HepG2 (cell line): ENCODE results near the gene APPBP2. TPM values are rescaled to one million over a fixed set of nuclear protein-coding genes. Genes with fewer than 3 reads are reported as not detected.

ENCODE experiments used
- ATAC-seq: fragments of 200-7000 bp; cut with Tn5 transposase; 3 replicates; pipeline ENCODE4 v1.9.1; 2020; ENCODE audit warnings: mild to moderate bottlenecking, moderate library complexity
- BruUV-seq: library from RNA; stranded (reverse); fragments of 400-500 nt; replicated peaks from 2 replicates; lab custom pipeline; 2021; lab: Mats Ljungman, UMichigan
- CTCF ChIA-PET: fragments of 300-600 bp; formaldehyde crosslinking; extraction: SDS; loops from one replicate; lab custom pipeline; 2021; ENCODE audit warnings: low total read pairs, inconsistent platforms, low intra/inter-chr PET ratio; lab: Yijun Ruan, JAX
- POLR2A ChIA-PET: fragments of 350-600 bp; sonication (Branson Sonifier 250); formaldehyde crosslinking; loops from one replicate; lab custom pipeline; 2020; ENCODE audit warnings: antibody characterized with exemption, inconsistent platforms; lab: Yijun Ruan, JAX
- DNase-seq: peaks from one replicate; pipeline ENCODE4 v3.0.0-alpha.2; 2015; ENCODE audit warnings: low spot score
- FAIRE-seq: peaks from 3 replicates; lab custom pipeline; 2011; peaks lifted over from hg19 to GRCh38; lab: Jason Lieb, UNC
- H2AFZ ChIP-seq: one replicate; pipeline ENCODE4 v1.6.1; 2011; ENCODE audit warnings: low read length, inconsistent platforms
- H3K27ac ChIP-seq: fragments of 300-600 bp; 3 replicates; pipeline ENCODE4 v1.8.0; 2011; ENCODE audit warnings: mixed run types, mild to moderate bottlenecking, mixed read lengths, low read length, inconsistent platforms; ENCODE audit not compliant: insufficient read depth; ENCODE audit errors: extremely low read length
- H3K27me3 ChIP-seq, 2 experiments: fragments of 200-600 bp in 1 of 2; 2 replicates in 1 of 2; 3 replicates in 1 of 2; pipeline versions ENCODE4 v1.6.0 to v1.8.0; 2011; ENCODE audit warnings: low read length in 2 of 2, mild to moderate bottlenecking in 2 of 2, moderate library complexity in 2 of 2, inconsistent platforms in 1 of 2; ENCODE audit not compliant: insufficient read depth in 2 of 2, control insufficient read depth in 1 of 2
- H3K36me3 ChIP-seq, 2 experiments: fragments of 200-600 bp in 1 of 2; replicated peaks in 1 of 2; 2 replicates in 1 of 2; 3 replicates in 1 of 2; pipeline versions ENCODE4 v1.5.1 to v1.8.0; 2011; ENCODE audit warnings: low read length in 2 of 2, inconsistent platforms in 1 of 2; ENCODE audit not compliant: insufficient read depth in 2 of 2, control insufficient read depth in 1 of 2
- H3K4me1 ChIP-seq: 2 replicates; pipeline ENCODE4 v1.5.1; 2012; ENCODE audit warnings: low read length, inconsistent platforms; ENCODE audit not compliant: insufficient read depth
- H3K4me2 ChIP-seq: 2 replicates; pipeline ENCODE4 v1.6.0; 2011; ENCODE audit warnings: low read depth, low read length, inconsistent platforms
- H3K4me3 ChIP-seq, 3 experiments: fragments of 200-600 bp in 1 of 3; sonication (generic), shearing (Covaris generic) in 1 of 3; replicated peaks in 1 of 3; 2 replicates each; pipeline ENCODE4 v1.5.1; 2011 to 2016; ENCODE audit warnings: low read length in 3 of 3, inconsistent platforms in 2 of 3, low read depth in 2 of 3, mild to moderate bottlenecking in 2 of 3, control low read depth in 1 of 3, mixed read lengths in 1 of 3; ENCODE audit not compliant: insufficient read depth in 1 of 3
- H3K79me2 ChIP-seq: one replicate; pipeline ENCODE4 v1.6.1; 2011; ENCODE audit warnings: low read length, inconsistent platforms; ENCODE audit not compliant: insufficient read depth
- H3K9ac ChIP-seq: 2 replicates; pipeline ENCODE4 v1.6.0; 2011; ENCODE audit warnings: mild to moderate bottlenecking, low read depth, low read length, inconsistent platforms; ENCODE audit not compliant: insufficient read depth
- H3K9me3 ChIP-seq: 2 replicates; pipeline ENCODE4 v1.5.1; 2012; ENCODE audit warnings: mild to moderate bottlenecking, low read length
- H4K20me1 ChIP-seq: 2 replicates; pipeline ENCODE4 v1.6.0; 2011; ENCODE audit warnings: inconsistent platforms, mild to moderate bottlenecking, low read length, moderate library complexity; ENCODE audit not compliant: insufficient read depth
- E2F1 ChIP-seq: sonication (generic); formaldehyde crosslinking; IDR thresholded peaks from 2 replicates; pipeline ENCODE4 v1.5.0; 2020; ENCODE audit warnings: missing genetic modification reagents
- HNRNPL ChIP-seq: fragments of 200-400 bp; formaldehyde crosslinking; IDR thresholded peaks from 2 replicates; pipeline ENCODE4 v1.6.1; 2017; ENCODE audit warnings: mild to moderate bottlenecking, low read depth, low read length
- PAWR ChIP-seq: sonication (generic); formaldehyde crosslinking; IDR thresholded peaks from 2 replicates; pipeline ENCODE4 v1.4.0; 2020; ENCODE audit warnings: missing genetic modification reagents, mild to moderate bottlenecking, borderline replicate concordance
- ZBTB25 ChIP-seq: IDR thresholded peaks from 2 replicates; pipeline ENCODE4 v1.6.1; 2018; ENCODE audit warnings: missing genetic modification reagents
- ZFP62 ChIP-seq: sonication (generic); formaldehyde crosslinking; IDR thresholded peaks from 2 replicates; pipeline ENCODE4 v1.4.0; 2020; ENCODE audit warnings: missing genetic modification reagents
- ZNF44 ChIP-seq: sonication (generic); formaldehyde crosslinking; IDR thresholded peaks from 2 replicates; pipeline ENCODE4 v1.5.1; 2020; ENCODE audit warnings: mild to moderate bottlenecking, missing genetic modification reagents
- ZNF740 ChIP-seq: sonication (generic); formaldehyde crosslinking; IDR thresholded peaks from 2 replicates; pipeline ENCODE4 v1.4.0; 2020; ENCODE audit warnings: missing genetic modification reagents
- WGBS: methylation state at CpG from one replicate; pipeline ENCODE4 v1.1.6; 2017; ENCODE audit warnings: low lambda C conversion rate; 5-methylcytosine and 5-hydroxymethylcytosine counted together
- in situ Hi-C: cut with HindIII; loops from 2 replicates; pipeline ENCODE4 v1.10.0; 2017; ENCODE audit warnings: low pct_unique_long_range_greater_than_20kb; ENCODE audit not compliant: extremely low pct_ligation_motif_present
- intact Hi-C: fragments of 100-400 bp; cut with micrococcal nuclease; formaldehyde crosslinking; loops from one replicate; pipeline ENCODE4 v1.10.0; 2022; ENCODE audit not compliant: unreplicated experiment
- polyA plus RNA-seq, 8 experiments: library from polyadenylated mRNA; depleted of rRNA in 3 of 8; stranded (reverse) in 7 of 8; unstranded in 1 of 8; fragments of >200 nt; fragmentation: Illumina TruSeq in 4 of 8; extraction: Trizol in 4 of 8; gene quantifications; 2 replicates each; pipeline versions ENCODE4 v1.2.1 to v1.2.3, GENCODE V29; 2011 to 2016; ENCODE audit warnings: low read depth in 4 of 8, missing spikeins in 1 of 8, mixed read lengths in 1 of 8; ENCODE audit not compliant: insufficient read depth in 1 of 8
- total RNA-seq, 5 experiments: library from RNA; depleted of rRNA; stranded (reverse); fragments of >200 nt; fragmentation: Illumina TruSeq; extraction: Trizol; gene quantifications; 2 replicates each; pipeline ENCODE4 v1.2.3, GENCODE V29; 2016; ENCODE audit warnings: low read depth in 1 of 5
- TF ChIP-seq, protein P1 (sequence below): IDR thresholded peaks from 2 replicates; pipeline ENCODE4 v1.6.1; 2012; ENCODE audit warnings: inconsistent platforms

APPBP2 gene
- total and polyA plus RNA-seq, 2 of the 13 experiments (the other 11 are each of a cell fraction or from before 2014, with no cell fraction given), result 17.5 to 45.8 TPM

DNA sequence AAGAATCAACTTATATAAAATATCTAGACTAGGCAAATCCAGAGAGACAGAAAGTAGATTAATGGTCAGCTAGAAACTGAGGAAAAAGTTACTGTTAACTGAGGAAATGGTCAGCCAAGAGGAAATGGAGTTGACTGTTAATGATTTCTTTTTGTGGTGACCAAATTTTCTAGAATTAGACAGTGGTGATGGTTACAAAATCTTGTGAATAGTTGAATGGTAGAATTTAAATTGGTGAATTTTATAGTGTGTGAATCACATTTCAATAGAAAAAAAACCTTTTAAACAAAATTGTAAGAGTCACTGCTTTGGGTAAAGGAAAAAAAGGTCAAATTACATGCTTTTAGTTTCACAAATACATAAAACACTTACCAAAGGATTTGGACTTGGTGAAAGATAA lies 30.0 kb downstream of the APPBP2 start:
- ChIA-PET POLR2A (no interaction called here), CTCF (no interaction called here)
- H3K4me3 ChIP-seq, result no peak overlapping the region
- TF ChIP-seq ZNF44 (CRISPR knock-in tag), result no peak
- TF ChIP-seq ZFP62 (CRISPR knock-in tag), result no peak
- TF ChIP-seq, protein P1, sequence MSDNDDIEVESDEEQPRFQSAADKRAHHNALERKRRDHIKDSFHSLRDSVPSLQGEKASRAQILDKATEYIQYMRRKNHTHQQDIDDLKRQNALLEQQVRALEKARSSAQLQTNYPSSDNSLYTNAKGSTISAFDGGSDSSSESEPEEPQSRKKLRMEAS, result no peak
- no peak for TF ChIP-seq PAWR (CRISPR knock-in tag)
- intact Hi-C loops, result no loop called here
- no peak overlapping the region for H3K9ac ChIP-seq
- ATAC-seq (no peak), FAIRE-seq (peak; percentile 44), DNase-seq (no peak)
- no peak overlapping the region for H3K27ac ChIP-seq
- H3K4me2 ChIP-seq, result no peak overlapping the region
- in situ Hi-C loops, result no loop called here
- no peaks in the 10 kb centered on the region for H3K27me3 ChIP-seq
- no peak overlapping the region for H2AFZ ChIP-seq
- peaks cover 18% of the 10 kb centered on the region for H3K9me3 ChIP-seq
- no peaks in the 10 kb centered on the region; the same call in none of the 2 replicates for H4K20me1 ChIP-seq
- BruUV-seq, result no TSS peak
- peaks cover 8% of the 10 kb centered on the region for H3K79me2 ChIP-seq
- H3K4me1 ChIP-seq, result no peaks in the 10 kb centered on the region
- peaks cover 23 to 73% of the 10 kb centered on the region in 2 experiments for H3K36me3 ChIP-seq

- Histone ChIP-seq H3K79me2 (no peaks in the 10 kb centered on the region), H3K9me3 (peaks cover 18% of the 10 kb centered on the region), H3K36me3 (peaks cover 23 to 74% of the 10 kb centered on the region in 2 experiments), H3K27ac (no peak overlapping the region), H3K27me3 (no peaks in the 10 kb centered on the region), H3K4me1 (no peaks in the 10 kb centered on the region), H4K20me1 (no peaks in the 10 kb centered on the region; the same call in 1 of the 2 replicates), H3K9ac (no peak overlapping the region), H2AFZ (no peak overlapping the region), H3K4me3 (no peak overlapping the region), H3K4me2 (no peak overlapping the region)
- WGBS, result 97% methylated on average over 2 of the region's 2 CpGs
- ChIA-PET CTCF (no interaction called here), POLR2A (no interaction called here)
- in situ Hi-C loops (no loop called here), intact Hi-C loops (no loop called here)
- BruUV-seq, result no TSS peak
- DNase-seq, result no peak
- no peak for ATAC-seq
- no peak for FAIRE-seq
- TF ChIP-seq HNRNPL (no peak), ZNF740 (no peak), ZBTB25 (CRISPR knock-in tag) (no peak), E2F1 (CRISPR knock-in tag) (no peak)
Measured at GRCh38 chr17:60495260-60495659, 30.8 kb downstream of the APPBP2 start.
